Activated T-helper 1 cell treated with Interleukin-2 at 50 U/mL for 16 hours (primary cell): Measurements from ENCODE around the gene OR2Z1.
"Not testable (repeated sequence)": the region's sequence is repeated elsewhere in the genome, so short reads cannot be mapped to it uniquely, and the experiment has no call there.

Experiments used
- DNase-seq: peaks from one replicate; pipeline ENCODE4 v3.0.0-alpha.2; 2020; ENCODE audit warnings: low read depth

The OR2Z1 gene

DNA sequence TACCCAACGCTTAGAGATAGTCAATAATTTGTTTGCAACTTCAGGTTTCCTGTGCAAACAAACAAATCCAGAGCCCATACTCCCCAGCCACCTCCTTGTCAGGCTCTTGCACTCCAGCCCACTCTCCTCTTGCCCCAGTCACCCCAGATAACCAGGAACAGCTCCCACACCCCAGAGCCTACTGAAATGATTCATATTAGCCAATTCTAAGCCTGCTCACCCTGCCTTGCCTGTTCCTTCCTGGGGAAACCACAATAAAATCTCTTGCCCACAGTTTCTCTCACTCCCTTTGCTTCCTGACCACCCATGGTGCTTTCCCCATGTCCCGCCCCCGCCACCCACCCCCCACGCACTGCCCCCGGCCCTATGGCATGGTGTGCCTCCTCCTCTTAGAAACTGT lies 19.1 kb upstream of the OR2Z1 start:
- no peak for DNase-seq

- DNase-seq = no peak
Measured at GRCh38 chr19:8703223-8703622, 18.2 kb upstream of the OR2Z1 start.

DNA sequence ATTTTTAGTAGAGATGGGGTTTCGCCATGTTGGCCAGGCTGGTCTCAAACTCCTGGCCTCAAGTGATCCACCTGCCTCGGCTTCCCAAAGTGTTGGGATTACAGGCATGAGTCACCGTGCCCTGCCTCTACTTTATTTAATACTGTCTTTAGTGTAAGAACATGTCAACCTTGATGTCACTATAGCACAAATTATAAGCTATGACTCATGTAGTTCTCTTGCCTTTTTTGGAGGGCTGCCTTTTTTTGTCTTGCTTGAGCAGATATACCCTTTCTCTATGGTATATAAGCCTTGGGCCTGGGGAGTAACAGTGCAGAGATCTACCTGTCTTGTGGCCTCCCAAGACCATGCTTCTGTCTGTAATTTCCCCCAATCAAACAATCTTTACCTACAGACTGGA lies 16.1 kb upstream of the OR2Z1 start:
- DNase-seq = not testable (repeated sequence)

- no peak for DNase-seq
Measured at GRCh38 chr19:8705742-8706141, 15.7 kb upstream of the OR2Z1 start.

- DNase-seq = not testable (repeated sequence)
Measured at GRCh38 chr19:8710337-8710736, 11.1 kb upstream of the OR2Z1 start.

GRCh38 chr19:8722032-8722431 lies 598 bp downstream of the OR2Z1 start:
- DNase-seq = no peak

GRCh38 chr19:8724276-8724675 lies 2.8 kb downstream of the OR2Z1 start:
- DNase-seq = no peak

GRCh38 chr19:8731428-8732169 lies 10.2 kb downstream of the OR2Z1 start:
- DNase-seq = no peak

DNA sequence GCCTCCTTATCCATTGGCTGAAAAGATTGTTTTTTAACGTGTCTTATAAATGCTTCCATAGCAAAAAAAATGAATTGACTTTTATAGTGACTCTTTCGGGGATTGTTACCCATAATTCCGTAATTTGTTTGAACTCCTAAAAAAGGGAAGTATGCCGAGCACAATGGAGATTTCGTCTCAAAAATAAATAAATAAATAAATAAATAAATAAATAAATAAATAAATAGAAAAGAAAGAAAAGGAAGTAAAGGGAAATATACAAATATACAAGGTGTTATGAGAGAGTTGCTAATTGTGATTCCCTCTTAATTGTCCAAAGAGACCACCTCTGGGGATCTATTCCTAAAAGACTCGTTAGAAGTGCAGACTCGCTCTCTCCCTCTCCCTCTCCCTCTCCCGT lies 16.9 kb downstream of the OR2Z1 start:
- no peak for DNase-seq

- DNase-seq = not testable (repeated sequence)
Measured at GRCh38 chr19:8739291-8740065, 18.0 kb downstream of the OR2Z1 start.

DNA sequence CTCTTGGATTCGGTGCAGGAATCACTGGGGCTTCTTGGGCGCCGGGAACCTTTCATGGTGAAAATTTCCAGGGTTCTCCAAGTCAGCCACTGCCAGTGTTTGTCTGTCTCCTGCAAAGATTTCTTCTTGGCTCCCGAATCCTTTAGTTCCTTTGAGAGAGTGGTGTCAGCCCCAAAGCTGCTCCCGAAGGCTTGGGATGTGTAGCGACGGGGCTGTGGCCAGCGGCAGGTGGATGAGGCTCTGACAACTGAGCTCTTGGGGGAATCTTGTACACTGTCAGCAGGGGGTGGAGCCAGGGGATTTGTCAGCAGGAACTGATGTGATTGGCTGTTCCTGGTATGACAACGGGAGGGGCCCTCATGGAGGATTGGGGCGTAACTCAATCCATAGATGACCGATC lies 45.8 kb downstream of the OR2Z1 start:
- DNase-seq = not testable (repeated sequence)

DNA sequence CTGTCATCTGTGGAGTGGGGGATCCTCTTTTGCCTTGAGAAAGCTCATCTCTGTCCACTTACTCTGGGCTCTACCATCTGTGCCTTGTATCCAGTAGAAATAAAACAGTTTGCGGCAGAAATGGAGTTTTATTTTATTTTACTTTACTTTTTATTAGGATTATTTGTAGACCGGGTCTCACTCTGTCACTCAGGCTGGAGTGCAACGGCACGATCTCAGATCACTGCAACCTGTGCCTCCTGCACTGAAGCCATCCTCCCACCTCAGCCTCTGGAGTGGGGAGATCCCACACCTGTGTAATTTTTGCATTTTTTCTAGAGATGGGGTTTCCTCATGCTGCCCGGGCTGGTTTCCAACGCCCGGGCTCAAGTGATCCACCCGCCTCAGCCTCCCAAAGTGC lies 47.8 kb downstream of the OR2Z1 start:
- not testable (repeated sequence) for DNase-seq

GRCh38 chr19:8773587-8773986 lies 52.2 kb downstream of the OR2Z1 start:
- DNase-seq = not testable (repeated sequence)
